Measurements from ENCODE around the gene PBXIP1.

- TF ChIP-seq POLR2AphosphoS5 (IDR thresholded peaks at IDR 0.05; ENCODE audit: low read depth, low read length) (no peak), REST (IDR thresholded peaks at IDR 0.05; ENCODE audit: insufficient read depth in 1 of 2, low read depth in 2 of 2, low read length in 2 of 2) (no peak), SIN3A (IDR thresholded peaks at IDR 0.05; ENCODE audit: borderline replicate concordance, insufficient read depth, low read length) (no peak)
Measured at GRCh38 chr1:154988058-154988954, 32.4 kb upstream of the PBXIP1 start.
